HG02884 (cell line): Measurements from ENCODE around the gene REXO4.
"Not testable (repeated sequence)": the region's sequence is repeated elsewhere in the genome, so short reads cannot be mapped to it uniquely, and the experiment has no call there.

Experiments
- ATAC-seq: cut with Tn5 transposase; IDR thresholded peaks from one replicate; pipeline ENCODE4 v1.9.1; 2021; ENCODE audit warnings: mild to moderate bottlenecking, moderate library complexity; ENCODE audit not compliant: unreplicated experiment

REXO4 gene

DNA sequence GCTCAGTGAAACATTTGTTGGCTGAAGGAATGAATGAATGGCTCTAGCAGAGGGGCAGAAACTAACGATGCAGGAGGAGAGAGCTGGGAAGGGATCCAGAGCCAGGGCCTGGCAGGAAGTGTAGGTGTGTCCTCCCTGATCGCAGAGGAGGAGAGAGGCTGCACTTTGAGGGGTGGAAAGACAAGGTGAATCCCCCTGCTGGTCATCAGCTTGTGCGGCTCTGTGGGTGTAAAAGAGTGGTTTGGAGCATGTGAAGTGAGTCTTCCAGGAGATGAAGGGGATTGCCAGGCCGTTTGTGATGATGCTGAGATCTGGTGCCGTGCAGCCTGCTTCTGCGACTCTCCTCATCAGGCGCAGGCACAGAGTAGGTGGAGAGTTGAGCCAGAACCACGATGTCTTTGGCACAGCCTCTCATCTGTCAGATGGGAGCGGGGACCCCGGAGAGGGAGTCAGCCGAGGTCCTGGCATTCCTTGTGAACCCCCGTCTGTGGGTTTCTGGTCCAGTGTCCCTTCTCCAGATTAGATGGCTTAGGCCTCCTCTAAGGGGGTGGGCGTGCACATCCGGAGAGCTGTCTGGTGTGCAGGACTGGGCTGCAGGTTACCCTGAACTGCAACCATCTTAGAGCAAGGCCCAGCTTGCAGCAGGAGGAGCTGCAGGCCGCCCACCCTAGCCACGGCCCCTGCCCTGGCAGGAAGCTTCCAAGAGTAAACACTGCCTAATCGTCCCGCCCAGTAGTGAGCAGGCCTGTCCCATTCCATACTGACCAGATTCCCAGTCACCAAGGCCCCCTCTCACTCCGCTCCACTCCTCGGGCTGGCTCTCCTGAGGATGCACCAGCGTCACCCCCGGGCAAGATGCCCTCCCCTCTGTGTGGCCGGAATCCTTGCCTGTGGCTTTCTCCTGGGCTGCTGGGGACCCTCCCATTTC lies 4.1 kb upstream of the REXO4 start, which contains the start of gene ADAMTS13:
TSS of gene ADAMTS13 (plus strand) at position 753 of the 928 bp plus-strand sequence. CDS start at position 830, 77 bp downstream.
- no peak for ATAC-seq

DNA sequence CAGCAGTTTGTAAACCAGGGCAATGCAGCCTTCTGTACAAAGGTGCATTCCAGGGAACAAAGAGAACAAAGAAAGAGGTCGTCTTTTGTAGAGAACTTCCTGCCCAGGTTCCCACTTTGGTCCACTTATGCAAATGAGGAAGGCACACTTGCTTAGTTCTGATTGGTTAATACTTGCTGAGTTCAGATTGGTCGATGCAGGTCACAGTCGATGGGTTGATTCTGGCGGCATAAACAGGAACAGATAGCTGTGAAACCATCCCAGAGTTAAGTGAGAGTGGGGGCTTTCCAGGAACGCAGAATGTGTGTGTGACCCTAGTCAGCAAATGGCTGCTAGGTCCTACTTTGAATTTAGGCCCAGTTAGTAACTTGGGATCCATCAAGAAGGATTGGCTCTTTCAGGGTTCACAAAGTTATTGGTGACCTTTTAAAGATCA lies 2.6 kb upstream of the REXO4 start:
- no peak for ATAC-seq

DNA sequence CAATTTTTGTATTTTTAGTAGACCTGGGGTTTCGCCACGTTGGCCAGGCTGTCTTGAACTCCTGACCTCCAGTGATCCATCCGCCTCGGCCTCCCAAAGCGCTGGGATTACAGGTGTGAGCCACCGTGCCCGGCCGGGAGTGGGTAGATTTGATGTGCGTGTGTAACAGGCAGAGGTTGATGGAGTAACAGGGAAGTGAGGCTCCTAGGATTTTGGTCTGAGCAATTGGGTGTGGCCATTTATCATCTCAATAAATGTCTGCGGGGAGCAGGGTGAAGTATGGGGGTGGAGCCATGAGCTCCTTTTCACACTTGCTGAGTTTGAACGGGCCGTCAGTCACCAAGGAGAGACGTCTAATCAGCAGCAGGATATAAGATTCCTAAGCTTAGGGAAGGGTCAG lies 1.2 kb upstream of the REXO4 start:
- ATAC-seq = no peak

- ATAC-seq = no peak
Observed at GRCh38 chr9:133415170-133415569, 2.6 kb downstream of the REXO4 start.

GRCh38 chr9:133408042-133408441 lies 9.8 kb downstream of the REXO4 start:
- no peak for ATAC-seq

DNA sequence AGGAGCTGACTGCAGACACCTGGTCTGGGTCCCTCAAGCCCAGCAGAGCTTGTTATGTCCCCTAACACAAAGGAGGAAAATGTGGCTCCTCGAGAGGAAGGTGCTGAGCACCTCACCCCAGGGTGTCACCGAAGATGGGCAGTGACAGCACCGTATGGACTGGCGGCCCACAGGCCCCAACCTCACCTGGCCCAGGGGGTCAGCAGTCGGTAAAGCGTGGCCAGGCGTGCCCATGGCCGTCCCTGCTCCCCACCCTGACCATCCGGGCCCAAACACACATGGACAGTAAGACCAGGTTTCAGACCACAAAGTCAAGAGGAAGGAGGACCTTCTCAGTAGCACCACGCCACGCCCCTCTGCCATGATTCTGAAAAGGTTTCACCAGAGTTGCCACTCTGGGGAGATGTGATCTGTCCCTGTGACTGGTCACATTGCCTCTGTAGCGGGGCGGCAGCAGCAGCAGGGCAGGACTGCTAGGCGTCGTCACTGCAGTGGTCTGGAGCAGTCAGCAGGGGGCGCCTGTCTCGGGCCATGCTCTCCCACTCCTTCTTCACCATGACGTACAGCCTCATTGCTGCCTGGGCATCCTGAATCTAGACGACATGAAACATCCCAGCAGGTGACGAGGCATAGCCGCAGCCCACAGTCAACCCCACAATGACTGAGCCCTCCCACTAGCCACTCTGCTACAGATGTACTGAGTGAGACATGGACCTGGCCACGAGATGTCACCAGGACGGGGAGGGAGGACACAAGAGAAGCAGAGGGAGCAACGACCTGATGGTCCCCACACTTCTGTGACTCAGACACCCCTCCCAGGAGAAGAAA lies 11.1 kb downstream of the REXO4 start:
- ATAC-seq = no peak

GRCh38 chr9:133405508-133406438 lies 12.0 kb downstream of the REXO4 start:
- no peak for ATAC-seq

GRCh38 chr9:133404454-133405002 lies 13.3 kb downstream of the REXO4 start:
- ATAC-seq = no peak

DNA sequence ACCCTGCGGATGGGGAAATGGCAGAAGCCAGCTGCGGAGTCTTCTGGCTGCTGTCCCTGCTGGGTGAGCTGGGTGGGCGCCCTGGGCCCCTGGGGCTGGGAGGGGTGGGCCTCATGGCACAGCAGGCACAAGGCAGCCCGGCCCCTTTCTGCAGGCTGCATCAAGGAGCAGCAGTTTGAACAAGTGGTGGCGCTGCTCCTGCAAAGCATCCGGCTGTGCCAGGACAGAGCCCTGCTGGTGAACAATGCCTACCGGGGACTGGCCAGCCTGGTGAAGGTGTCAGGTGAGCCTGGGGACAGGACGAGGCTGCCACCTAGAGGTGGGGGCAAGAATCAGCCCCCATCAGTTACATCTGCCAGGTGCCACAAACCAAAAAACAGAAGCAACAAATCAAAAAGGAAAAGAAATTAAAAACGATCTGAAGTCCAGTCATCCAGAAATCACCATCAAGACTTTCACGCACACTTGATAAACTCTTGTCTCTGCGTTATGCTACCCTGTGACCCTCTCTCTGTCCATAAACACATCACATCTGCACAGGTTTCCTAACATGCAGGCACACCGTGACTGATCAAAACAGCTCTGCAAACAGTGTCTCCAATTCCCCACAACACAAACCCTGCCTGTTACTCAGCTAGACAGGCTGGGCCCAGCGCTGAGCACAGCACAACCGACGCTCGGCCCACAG lies 13.9 kb downstream of the REXO4 start:
- ATAC-seq = no peak

- no peak for ATAC-seq
Observed at GRCh38 chr9:133402689-133403088, 15.1 kb downstream of the REXO4 start.

GRCh38 chr9:133401588-133401987 lies 16.2 kb downstream of the REXO4 start:
- ATAC-seq = no peak

DNA sequence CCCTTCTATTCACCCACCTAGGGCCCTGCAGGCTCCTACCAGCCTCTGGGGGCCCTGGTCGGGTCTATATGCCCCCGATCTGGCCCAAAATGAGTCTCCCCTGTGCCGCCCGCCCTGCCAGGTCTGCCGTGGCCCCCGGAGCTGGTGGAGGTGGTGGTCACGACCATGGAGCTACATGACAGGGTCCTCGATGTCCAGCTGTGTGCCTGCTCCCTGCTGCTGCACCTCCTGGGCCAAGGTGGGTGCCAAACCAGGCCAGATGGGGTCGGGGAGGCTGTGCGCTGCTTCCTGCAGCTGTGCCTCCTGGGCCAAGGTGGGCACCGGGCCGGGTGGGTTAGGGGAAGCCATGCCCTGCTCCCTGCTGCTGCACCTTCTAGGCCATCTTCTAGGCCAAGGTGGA lies 17.5 kb downstream of the REXO4 start:
- ATAC-seq = no peak

DNA sequence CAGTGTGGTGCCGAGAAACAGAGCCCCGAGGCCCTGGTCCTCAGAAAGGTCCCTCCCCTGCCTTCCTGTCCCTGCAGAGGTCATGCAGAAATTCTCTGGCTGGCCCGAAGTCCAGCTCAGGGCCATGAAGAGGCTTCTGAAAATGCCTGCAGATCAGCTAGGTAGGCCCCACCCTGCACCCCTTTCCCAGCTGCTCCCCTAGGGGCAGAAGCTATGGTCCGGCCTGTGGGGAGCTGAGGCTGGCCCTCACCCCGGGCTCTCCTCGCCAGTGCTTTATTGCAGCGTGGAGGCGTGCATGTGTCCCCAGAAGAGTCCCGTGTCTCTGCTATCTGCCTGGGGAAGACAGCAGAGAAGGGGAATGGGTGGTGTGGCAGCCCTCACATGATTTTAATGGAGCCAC lies 19.9 kb downstream of the REXO4 start:
- no peak for ATAC-seq

- ATAC-seq = no peak
Observed at GRCh38 chr9:133397370-133397769, 20.4 kb downstream of the REXO4 start.

GRCh38 chr9:133396952-133397351 lies 20.9 kb downstream of the REXO4 start:
- ATAC-seq = no peak

GRCh38 chr9:133394687-133395271 lies 23.0 kb downstream of the REXO4 start:
- no peak for ATAC-seq

- ATAC-seq = no peak
Observed at GRCh38 chr9:133393399-133393798, 24.4 kb downstream of the REXO4 start.

DNA sequence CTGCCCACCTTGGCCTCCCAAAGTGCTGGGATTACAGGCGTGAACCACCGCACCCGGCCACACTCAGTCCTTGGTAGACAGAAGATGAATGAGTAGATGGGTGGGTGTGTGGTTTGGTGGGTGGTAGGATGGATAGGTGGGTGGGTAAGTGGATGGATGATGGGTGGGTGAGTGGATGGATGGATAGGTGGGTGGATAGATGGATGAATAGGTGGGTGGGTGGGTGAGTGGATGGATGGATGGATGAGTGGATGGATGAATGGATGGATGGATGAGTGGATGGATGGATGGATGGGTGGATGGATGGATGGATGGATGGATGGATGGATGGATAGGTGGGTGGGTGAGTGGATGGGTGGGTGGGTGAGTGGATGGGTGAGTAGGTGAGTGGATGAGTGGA lies 25.5 kb downstream of the REXO4 start:
- not testable (repeated sequence) for ATAC-seq

- ATAC-seq = not testable (repeated sequence)
Observed at GRCh38 chr9:133391449-133391848, 26.4 kb downstream of the REXO4 start.
